H1 (cell line): ENCODE measurements around the gene TIGD6. TPM values are rescaled to one million over a fixed set of nuclear protein-coding genes. Genes with fewer than 3 reads are reported as not detected.

Experiments used
- CTCF ChIA-PET: fragments of 300-600 bp; sonication (Branson Sonifier 250); formaldehyde crosslinking; loops from one replicate; lab custom pipeline; 2021; ENCODE audit not compliant: partially characterized antibody; lab: Charles Lee
- POLR2A ChIA-PET: fragments of 300-600 bp; sonication (Branson Sonifier 250); formaldehyde crosslinking; loops from one replicate; lab custom pipeline; 2021; ENCODE audit warnings: inconsistent platforms; ENCODE audit not compliant: partially characterized antibody; lab: Charles Lee
- DNase-seq, 2 experiments: peaks; one replicate each; pipeline versions ENCODE4 v3.0.0 to v3.0.0-alpha.2; 2010 to 2022; ENCODE audit warnings: low spot score in 2 of 2, low read depth in 1 of 2, mixed read lengths in 1 of 2
- FAIRE-seq: peaks from 2 replicates; lab custom pipeline; 2011; peaks lifted over from hg19 to GRCh38; lab: Jason Lieb, UNC
- H2AFZ ChIP-seq: 2 replicates; pipeline ENCODE4 v1.8.1; 2012; ENCODE audit warnings: low read length, inconsistent platforms
- H2AK5ac ChIP-seq: 2 replicates; pipeline ENCODE4 v1.6.1; 2013; ENCODE audit warnings: low read depth, low read length
- H2BK120ac ChIP-seq: replicated peaks from 2 replicates; pipeline ENCODE3; 2013; ENCODE audit warnings: low read depth, low read length, inconsistent platforms
- H2BK12ac ChIP-seq: 2 replicates; pipeline ENCODE4 v1.6.1; 2013; ENCODE audit warnings: low read depth, low read length
- H2BK15ac ChIP-seq: 2 replicates; pipeline ENCODE4 v1.6.1; 2013; ENCODE audit warnings: low read length
- H2BK20ac ChIP-seq: 2 replicates; pipeline ENCODE4 v1.6.1; 2013; ENCODE audit warnings: low read length
- H2BK5ac ChIP-seq: 2 replicates; pipeline ENCODE4 v1.6.1; 2013; ENCODE audit warnings: low read depth, low read length
- H3K14ac ChIP-seq: 2 replicates; pipeline ENCODE4 v1.6.1; 2013; ENCODE audit warnings: inconsistent platforms; ENCODE audit not compliant: insufficient read length
- H3K18ac ChIP-seq: 2 replicates; pipeline ENCODE4 v1.6.1; 2013; ENCODE audit warnings: low read length; ENCODE audit errors: extremely low read depth
- H3K23ac ChIP-seq: 2 replicates; pipeline ENCODE4 v1.6.1; 2013; ENCODE audit warnings: inconsistent platforms; ENCODE audit not compliant: insufficient read length
- H3K23me2 ChIP-seq: 2 replicates; pipeline ENCODE4 v1.6.1; 2013; ENCODE audit warnings: low read depth, low read length
- H3K27ac ChIP-seq: 2 replicates; pipeline ENCODE4 v1.6.1; 2011; ENCODE audit warnings: low read depth, low read length, inconsistent platforms
- H3K27me3 ChIP-seq, 4 experiments: replicated peaks in 1 of 4; 1 replicate in 1 of 4; 2 replicates in 3 of 4; pipeline versions ENCODE4 v1.6.1 to v1.8.1; 2011 to 2013; ENCODE audit warnings: low read length in 3 of 4, mild to moderate bottlenecking in 3 of 4, inconsistent platforms in 2 of 4, mixed read lengths in 2 of 4, moderate library complexity in 1 of 4; ENCODE audit not compliant: control insufficient read depth in 3 of 4, insufficient read depth in 3 of 4; ENCODE audit errors: extremely low read depth in 1 of 4
- H3K36me3 ChIP-seq, 4 experiments: 2 replicates each; pipeline versions ENCODE4 v1.6.1 to v1.8.1; 2011 to 2013; ENCODE audit warnings: mild to moderate bottlenecking in 4 of 4, low read length in 3 of 4, moderate library complexity in 2 of 4, control low read depth in 1 of 4, inconsistent platforms in 1 of 4; ENCODE audit not compliant: insufficient read depth in 4 of 4, control insufficient read depth in 2 of 4
- H3K4ac ChIP-seq: replicated peaks from 2 replicates; pipeline ENCODE3; 2013; ENCODE audit warnings: low read length, low read depth, mixed read lengths, inconsistent platforms; ENCODE audit not compliant: insufficient read length
- H3K4me1 ChIP-seq, 4 experiments: replicated peaks in 1 of 4; 1 replicate in 1 of 4; 2 replicates in 3 of 4; pipeline versions ENCODE4 v1.6.1 to v1.8.1; 2011 to 2013; ENCODE audit warnings: low read length in 3 of 4, inconsistent platforms in 2 of 4, mixed read lengths in 1 of 4; ENCODE audit not compliant: insufficient read depth in 4 of 4, control insufficient read depth in 3 of 4
- H3K4me2 ChIP-seq, 2 experiments: 2 replicates each; pipeline versions ENCODE4 v1.6.1 to v1.8.1; 2011 to 2013; ENCODE audit warnings: low read depth in 2 of 2, low read length in 2 of 2, control low read depth in 1 of 2, inconsistent platforms in 1 of 2, mild to moderate bottlenecking in 1 of 2; ENCODE audit not compliant: insufficient read depth in 1 of 2
- H3K4me3 ChIP-seq, 4 experiments: fragments of 200-600, 300-600 bp in 1 of 4; sonication (generic), shearing (Covaris generic), sonication (Bioruptor Twin) in 1 of 4; 2 replicates each; pipeline versions ENCODE4 v1.5.1 to v1.8.1; 2011 to 2016; ENCODE audit warnings: low read length in 4 of 4, low read depth in 3 of 4, control low read depth in 2 of 4, inconsistent platforms in 2 of 4, mild to moderate bottlenecking in 2 of 4, mixed read lengths in 1 of 4, moderate library complexity in 1 of 4; ENCODE audit not compliant: insufficient read depth in 2 of 4; ENCODE audit errors: extremely low read depth in 1 of 4
- H3K56ac ChIP-seq: replicated peaks from 2 replicates; pipeline ENCODE3; 2013; ENCODE audit warnings: low read depth, mild to moderate bottlenecking, mixed read lengths, low read length, inconsistent platforms; ENCODE audit not compliant: insufficient read length
- H3K79me1 ChIP-seq: 2 replicates; pipeline ENCODE4 v1.6.1; 2013; ENCODE audit warnings: low read depth, low read length, control low read depth
- H3K79me2 ChIP-seq, 2 experiments: 2 replicates each; pipeline versions ENCODE4 v1.6.1 to v1.8.1; 2012 to 2013; ENCODE audit warnings: low read length in 2 of 2, mild to moderate bottlenecking in 2 of 2, inconsistent platforms in 1 of 2; ENCODE audit not compliant: insufficient read depth in 2 of 2, control insufficient read depth in 1 of 2
- H3K9ac ChIP-seq, 4 experiments: replicated peaks in 1 of 4; 1 replicate in 1 of 4; 2 replicates in 3 of 4; pipeline versions ENCODE4 v1.6.1 to v1.8.1; 2011 to 2013; ENCODE audit warnings: low read depth in 3 of 4, low read length in 3 of 4, control low read depth in 2 of 4, mild to moderate bottlenecking in 2 of 4, moderate library complexity in 2 of 4, inconsistent platforms in 1 of 4; ENCODE audit errors: extremely low read depth in 1 of 4
- H3K9me3 ChIP-seq, 2 experiments: 2 replicates each; pipeline versions ENCODE4 v1.6.1 to v1.8.1; 2012 to 2013; ENCODE audit warnings: mild to moderate bottlenecking in 2 of 2, moderate library complexity in 2 of 2, control low read depth in 1 of 2, inconsistent platforms in 1 of 2, low read depth in 1 of 2, low read length in 1 of 2, mixed read lengths in 1 of 2; ENCODE audit not compliant: insufficient read depth in 2 of 2
- H4K20me1 ChIP-seq, 2 experiments: replicated peaks in 1 of 2; 2 replicates each; pipeline versions ENCODE3 to v1.8.1; 2011 to 2013; ENCODE audit warnings: inconsistent platforms in 2 of 2, low read length in 2 of 2, mild to moderate bottlenecking in 1 of 2; ENCODE audit not compliant: insufficient read depth in 2 of 2, control insufficient read depth in 1 of 2
- H4K5ac ChIP-seq: 2 replicates; pipeline ENCODE4 v1.6.1; 2013; ENCODE audit warnings: low read length, low read depth, mixed read lengths, inconsistent platforms; ENCODE audit not compliant: insufficient read length
- H4K8ac ChIP-seq: 2 replicates; pipeline ENCODE4 v1.8.0; 2013; ENCODE audit warnings: mild to moderate bottlenecking, moderate library complexity, low read length, inconsistent platforms; ENCODE audit not compliant: insufficient read depth; ENCODE audit errors: extremely low read depth
- H4K91ac ChIP-seq: replicated peaks from 2 replicates; pipeline ENCODE3; 2013; ENCODE audit warnings: low read length, mixed read lengths, inconsistent platforms; ENCODE audit not compliant: insufficient read length
- ASH2L ChIP-seq: fragments of 200-600, 300-600 bp; sonication (generic); IDR thresholded peaks from one replicate; pipeline ENCODE4 v1.7.1; 2017; ENCODE audit warnings: low read length
- BRCA1 ChIP-seq: IDR thresholded peaks from 2 replicates; pipeline ENCODE4 v1.6.1; 2012; ENCODE audit warnings: low read depth, low read length, improper control_type of control experiment
- CTBP2 ChIP-seq: IDR thresholded peaks from 2 replicates; pipeline ENCODE4 v1.7.0; 2011; ENCODE audit warnings: borderline replicate concordance, mild to moderate bottlenecking, moderate library complexity, mixed read lengths, low read length; ENCODE audit not compliant: insufficient read depth, insufficient read length
- EZH2 ChIP-seq: fragments of 200-600 bp; sonication (generic); IDR thresholded peaks from 2 replicates; pipeline ENCODE4 v1.7.1; 2012; ENCODE audit warnings: low read depth, mild to moderate bottlenecking, moderate library complexity, low read length, inconsistent platforms; ENCODE audit not compliant: severe bottlenecking
- FOSL1 ChIP-seq: IDR thresholded peaks from 2 replicates; pipeline ENCODE4 v1.6.1; 2011; ENCODE audit warnings: mild to moderate bottlenecking, low read depth, low read length, moderate library complexity; ENCODE audit not compliant: insufficient read depth
- JUN ChIP-seq: IDR thresholded peaks from 2 replicates; pipeline ENCODE4 v1.6.1; 2011; ENCODE audit warnings: low read depth, mild to moderate bottlenecking, improper control_type of control experiment, low read length
- JUND ChIP-seq: IDR thresholded peaks from 2 replicates; pipeline ENCODE4 v1.6.1; 2011; ENCODE audit warnings: mild to moderate bottlenecking, improper control_type of control experiment, low read length
- MAFK ChIP-seq: IDR thresholded peaks from 2 replicates; pipeline ENCODE4 v1.6.1; 2012; ENCODE audit warnings: low read depth, mild to moderate bottlenecking, improper control_type of control experiment, low read length
- NANOG ChIP-seq: IDR thresholded peaks from 2 replicates; pipeline ENCODE4 v1.6.1; 2011; ENCODE audit warnings: low read length, low read depth, mild to moderate bottlenecking, inconsistent platforms; ENCODE audit not compliant: insufficient read depth, poor library complexity, severe bottlenecking
- SP1 ChIP-seq: IDR thresholded peaks from 2 replicates; pipeline ENCODE4 v1.6.1; 2011; ENCODE audit warnings: low read depth, low read length
- TCF12 ChIP-seq: IDR thresholded peaks from 2 replicates; pipeline ENCODE4 v1.6.1; 2011; ENCODE audit warnings: low read depth, mild to moderate bottlenecking, low read length
- TEAD4 ChIP-seq: IDR thresholded peaks from 2 replicates; pipeline ENCODE4 v1.6.1; 2012; ENCODE audit warnings: low read depth, low read length, inconsistent platforms, mixed read lengths
- ZNF274 ChIP-seq: IDR thresholded peaks from 2 replicates; pipeline ENCODE4 v1.7.0; 2012; ENCODE audit warnings: low read length, borderline replicate concordance; ENCODE audit errors: extremely low read depth
- WGBS, 2 experiments: shearing (Covaris generic) in 1 of 2; methylation state at CpG; one replicate each; pipeline versions ENCODE4 v1.1.6 to v1.1.7; 2013 to 2015; ENCODE audit warnings: low lambda C conversion rate in 2 of 2, mixed read lengths in 2 of 2, inconsistent platforms in 1 of 2, low coverage in 1 of 2, missing lambda C conversion rate in 1 of 2; ENCODE audit not compliant: insufficient replicate concordance in 2 of 2, insufficient coverage in 1 of 2, insufficient read length in 1 of 2; ENCODE audit errors: extremely low coverage in 1 of 2, missing lambda C conversion rate in 1 of 2; 5-methylcytosine and 5-hydroxymethylcytosine counted together
- polyA plus RNA-seq, 7 experiments: library from polyadenylated mRNA; depleted of rRNA in 3 of 7; stranded (reverse) in 5 of 7; unstranded in 2 of 7; fragments of >200 nt in 5 of 7; fragments of 200-250 nt in 2 of 7; gene quantifications; 1 replicate in 5 of 7; 2 replicates in 1 of 7; 4 replicates in 1 of 7; pipeline versions ENCODE4 v1.2.1 to v1.2.3, GENCODE V29; 2011 to 2013; ENCODE audit warnings: missing spikeins in 2 of 7, mixed read lengths in 2 of 7
- total RNA-seq: library from RNA; stranded (reverse); fragmentation: NEBNext Ultra II Directional; extraction: Animal tissue kit (Norgen Biotek cat#: 25700); gene quantifications from 2 replicates; pipeline ENCODE4 v1.2.1, GENCODE V29; 2021
- TF ChIP-seq, protein P1 (sequence below): IDR thresholded peaks from 2 replicates; pipeline ENCODE4 v1.6.1; 2012; ENCODE audit warnings: inconsistent platforms

The TIGD6 gene
- total and polyA plus RNA-seq, 2 of the 8 experiments (the other 6 are each of a cell fraction or from before 2014, with no cell fraction given): 1.3 to 2.4 TPM

DNA sequence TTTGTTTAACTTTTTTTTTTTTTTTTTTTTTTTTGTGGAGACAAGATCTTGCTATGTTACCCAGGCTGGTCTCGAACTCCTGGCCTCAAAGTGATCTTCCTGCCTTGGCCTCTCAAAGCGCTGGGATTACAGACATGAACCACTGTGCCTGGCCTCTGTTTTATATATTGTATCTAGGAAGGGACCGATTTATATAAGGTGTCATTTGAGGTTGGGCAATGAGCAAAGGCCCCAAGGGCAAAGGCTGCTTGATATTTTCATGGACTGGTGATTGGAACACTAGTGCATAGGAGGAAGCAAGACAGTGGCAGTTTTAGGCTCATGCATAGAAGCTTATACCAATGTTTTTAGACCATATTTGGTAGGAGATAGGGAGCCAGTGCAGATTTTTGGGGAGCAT is 36.7 kb downstream of the TIGD6 start:
- no peak overlapping the region for H2BK5ac ChIP-seq
- POLR2A ChIA-PET: no interaction called here
- H4K8ac ChIP-seq: no peak overlapping the region
- H3K14ac ChIP-seq: no peak overlapping the region
- H2BK12ac ChIP-seq: no peak overlapping the region
- WGBS, 2 experiments: 100% methylated on average over 2 of the region's 3 CpGs; no CpG with 5 or more reads in 1 of the 2 experiments
- FAIRE-seq (no peak), DNase-seq (no peak)
- H3K36me3 ChIP-seq: no peaks in the 10 kb centered on the region
- no peak overlapping the region for H3K4me3 ChIP-seq
- H2AFZ ChIP-seq: no peak overlapping the region
- H4K20me1 ChIP-seq: peaks cover 0 to 2% of the 10 kb centered on the region in 2 experiments
- H3K4me2 ChIP-seq: no peak overlapping the region
- no peak overlapping the region for H3K9ac ChIP-seq
- H3K4ac ChIP-seq: no peak overlapping the region
- H3K23ac ChIP-seq: no peak overlapping the region
- no peak overlapping the region for H2BK20ac ChIP-seq
- peaks cover 0 to 8% (median 5%) of the 10 kb centered on the region in 4 experiments; a peak in 4 of 7 replicates for H3K4me1 ChIP-seq
- H3K79me1 ChIP-seq: no peaks in the 10 kb centered on the region
- no peaks in the 10 kb centered on the region for H3K79me2 ChIP-seq
- no peak overlapping the region for H4K5ac ChIP-seq
- peaks cover 0 to 5% (median 1%) of the 10 kb centered on the region in 4 experiments; a peak in 3 of 7 replicates for H3K27me3 ChIP-seq
- no peak overlapping the region for H4K91ac ChIP-seq
- no peak overlapping the region for H3K27ac ChIP-seq
- CTCF ChIA-PET: interaction anchor here (0.9 to 8.5 kb wide), 10 partner anchors 12 to 307 kb away, joined by 3 to 112 read pairs (median 13); partner anchors contain the start of gene PDE6A
- peaks cover 9% of the 10 kb centered on the region for H3K23me2 ChIP-seq
- H3K9me3 ChIP-seq: no peaks in the 10 kb centered on the region
- H2AK5ac ChIP-seq: no peak overlapping the region
- no peak overlapping the region for H3K18ac ChIP-seq
- no peak overlapping the region for H2BK15ac ChIP-seq
- H2BK120ac ChIP-seq: no peak overlapping the region
- H3K56ac ChIP-seq: no peak overlapping the region
- TF ChIP-seq, protein P1, sequence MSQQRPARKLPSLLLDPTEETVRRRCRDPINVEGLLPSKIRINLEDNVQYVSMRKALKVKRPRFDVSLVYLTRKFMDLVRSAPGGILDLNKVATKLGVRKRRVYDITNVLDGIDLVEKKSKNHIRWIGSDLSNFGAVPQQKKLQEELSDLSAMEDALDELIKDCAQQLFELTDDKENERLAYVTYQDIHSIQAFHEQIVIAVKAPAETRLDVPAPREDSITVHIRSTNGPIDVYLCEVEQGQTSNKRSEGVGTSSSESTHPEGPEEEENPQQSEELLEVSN: no peak
- no peak for TF ChIP-seq ASH2L
- TF ChIP-seq ZNF274: no peak
- TF ChIP-seq SP1: no peak
- no peak for TF ChIP-seq EZH2
- no peak for TF ChIP-seq CTBP2
- TF ChIP-seq JUN: no peak
- TF ChIP-seq BRCA1: no peak
- no peak for TF ChIP-seq MAFK
- no peak for TF ChIP-seq TCF12
- TF ChIP-seq NANOG: no peak
- TF ChIP-seq TEAD4: no peak
- no peak for TF ChIP-seq FOSL1
- TF ChIP-seq JUND: no peak
